ENCODE results near the gene FPR1. TPM values are rescaled to one million over a fixed set of nuclear protein-coding genes. Genes with fewer than 3 reads are reported as not detected.

FPR1 gene
- total RNA-seq, 6 donors from 2014 or later, result 17.0 to 105 (median 39.8) TPM

- H3K4me3 ChIP-seq, result no peak overlapping the region
- peak; percentile 65 to 94 for ATAC-seq (ENCODE audit: low FRiP score in 2 of 2)
- no peaks in the 10 kb centered on the region for H3K9me3 ChIP-seq
- TF ChIP-seq POLR2A (IDR thresholded peaks at IDR 0.05), result peak in 1 of 4 donors; percentile 62
- no peak for TF ChIP-seq CTCF (IDR thresholded peaks at IDR 0.05)
- TF ChIP-seq EP300 (IDR thresholded peaks at IDR 0.05), result no peak
- TF ChIP-seq POLR2AphosphoS5 (IDR thresholded peaks at IDR 0.05), result peak; percentile 8 to 32
- H3K4me1 ChIP-seq, result peaks cover 0 to 12% (median 2%) of the 10 kb centered on the region in 4 donors
- H3K27ac ChIP-seq, result peak overlapping the region; percentile 22 to 75 (median 40)
- peak in 1 of 2 donors; percentile 60 for DNase-seq
- no peaks in the 10 kb centered on the region for H3K36me3 ChIP-seq
- WGBS, 2 donors, result 62 to 75% methylated on average over 6 of the region's 6 CpGs
- H3K27me3 ChIP-seq, result no peaks in the 10 kb centered on the region
Observed at GRCh38 chr19:51784922-51785690, 33.4 kb upstream of the FPR1 start.

GRCh38 chr19:51784109-51784785 lies 32.6 kb upstream of the FPR1 start:
- no peaks in the 10 kb centered on the region for H3K9me3 ChIP-seq
- H3K27ac ChIP-seq, result peak overlapping the region; percentile 22 to 58 (median 38)
- ATAC-seq (ENCODE audit: low FRiP score in 2 of 2), result peak in 1 of 2 donors; percentile 36
- no peak overlapping the region for H3K4me3 ChIP-seq
- H3K36me3 ChIP-seq, result no peaks in the 10 kb centered on the region
- TF ChIP-seq POLR2AphosphoS5 (IDR thresholded peaks at IDR 0.05) (no peak), POLR2A (IDR thresholded peaks at IDR 0.05) (no peak), CTCF (IDR thresholded peaks at IDR 0.05) (no peak), EP300 (IDR thresholded peaks at IDR 0.05) (no peak)
- H3K27me3 ChIP-seq, result no peaks in the 10 kb centered on the region
- peaks cover 0 to 9% (median 2%) of the 10 kb centered on the region in 4 donors for H3K4me1 ChIP-seq
- DNase-seq, result no peak
- 59 to 64% methylated on average over 6 of the region's 6 CpGs for WGBS, 2 donors

GRCh38 chr19:51783372-51783771 lies 31.7 kb upstream of the FPR1 start:
- Histone ChIP-seq H3K4me1 (peaks cover 0 to 9% (median 2%) of the 10 kb centered on the region in 4 donors), H3K9me3 (no peaks in the 10 kb centered on the region), H3K27ac (no peak overlapping the region), H3K36me3 (no peaks in the 10 kb centered on the region), H3K27me3 (no peaks in the 10 kb centered on the region), H3K4me3 (no peak overlapping the region)
- TF ChIP-seq CTCF (IDR thresholded peaks at IDR 0.05), result peak in 3 of 6 experiments; percentile 18 to 32 (median 19)
- no peak for TF ChIP-seq POLR2AphosphoS5 (IDR thresholded peaks at IDR 0.05)
- 27 to 32% methylated on average over 3 of the region's 3 CpGs for WGBS, 2 donors
- DNase-seq, result no peak
- peak; percentile 43 to 54 for ATAC-seq (ENCODE audit: low FRiP score in 2 of 2)

- Histone ChIP-seq H3K27me3 (no peaks in the 10 kb centered on the region), H3K9me3 (no peaks in the 10 kb centered on the region)
- 46 to 51% methylated on average over 3 of the region's 3 CpGs for WGBS, 2 donors
Observed at GRCh38 chr19:51781999-51782398, 30.3 kb upstream of the FPR1 start.

More at GRCh38 chr19:51781999-51782398, 30.3 kb upstream of the FPR1 start:
- Histone ChIP-seq H3K4me1 (peaks cover 2 to 18% (median 6%) of the 10 kb centered on the region in 4 donors), H3K4me3 (no peak overlapping the region), H3K27ac (no peak overlapping the region), H3K36me3 (no peaks in the 10 kb centered on the region)
- DNase-seq (no peak), ATAC-seq (ENCODE audit: low FRiP score in 2 of 2) (no peak)
- TF ChIP-seq EP300 (IDR thresholded peaks at IDR 0.05), result no peak
- no peak for TF ChIP-seq POLR2A (IDR thresholded peaks at IDR 0.05)
- TF ChIP-seq POLR2AphosphoS5 (IDR thresholded peaks at IDR 0.05), result no peak
- no peak for TF ChIP-seq CTCF (IDR thresholded peaks at IDR 0.05)
